ENCODE results near the gene FUT8. TPM values are rescaled to one million over a fixed set of nuclear protein-coding genes. Genes with fewer than 3 reads are reported as not detected.

The FUT8 gene
- total and polyA plus RNA-seq, 4 donors = 1.1 to 14.1 (median 4.0) TPM

GRCh38 chr14:65470404-65470880 lies 57.9 kb downstream of the FUT8 start:
- H3K9ac ChIP-seq (ENCODE audit: low read depth in 1 of 2, low read length in 2 of 2) = no peak overlapping the region
- no peaks in the 10 kb centered on the region for H3K9me3 ChIP-seq (ENCODE audit: control insufficient read depth in 4 of 4, low read length in 3 of 4)
- H3K27me3 ChIP-seq (ENCODE audit: control insufficient read depth in 4 of 4, insufficient read depth in 4 of 4, low read length in 3 of 4) = no peaks in the 10 kb centered on the region
- no peak overlapping the region for H3K4me3 ChIP-seq (ENCODE audit: low read depth in 1 of 3, low read length in 3 of 3)
- DNase-seq (ENCODE audit: low spot score) = no peak
- TF ChIP-seq RAD21 (IDR thresholded peaks at IDR 0.05) (no peak), JUND (IDR thresholded peaks at IDR 0.05) (no peak), FOXA1 (IDR thresholded peaks at IDR 0.05) (no peak), YY1 (IDR thresholded peaks at IDR 0.05) (no peak), SP1 (IDR thresholded peaks at IDR 0.05) (no peak), MAX (IDR thresholded peaks at IDR 0.05) (no peak), FOXA2 (IDR thresholded peaks at IDR 0.05) (no peak), HNF4G (IDR thresholded peaks at IDR 0.05) (no peak), CTCF (IDR thresholded peaks at IDR 0.05; ENCODE audit: low read depth, low read length, missing input control) (no peak), TAF1 (conservative IDR thresholded peaks at IDR 0.05) (no peak), REST (IDR thresholded peaks at IDR 0.05) (no peak), GABPA (IDR thresholded peaks at IDR 0.05 in 1 of 2, conservative IDR thresholded peaks at IDR 0.05 in 1 of 2) (no peak), EGR1 (IDR thresholded peaks at IDR 0.05; ENCODE audit: low read depth in 2 of 2) (no peak), ZBTB33 (IDR thresholded peaks at IDR 0.05) (no peak), RXRA (IDR thresholded peaks at IDR 0.05) (no peak)
- H3K36me3 ChIP-seq (ENCODE audit: control insufficient read depth in 4 of 4, insufficient read depth in 3 of 4, low read depth in 1 of 4, low read length in 3 of 4) = no peaks in the 10 kb centered on the region
- H3K4me1 ChIP-seq (ENCODE audit: control insufficient read depth in 4 of 4, insufficient read depth in 4 of 4, low read length in 3 of 4) = no peaks in the 10 kb centered on the region
- WGBS = 95% methylated on average over 13 of the region's 13 CpGs
- no peak overlapping the region for H3K27ac ChIP-seq (ENCODE audit: low read depth in 1 of 2, low read length in 2 of 2)

Measured in liver (tissue), 9 donors.